Erythroblast (primary cell): ENCODE measurements around the gene LAMB4.

ENCODE experiments used
- GATA1 ChIP-seq: IDR thresholded peaks from 2 replicates; pipeline ENCODE4 v1.6.1; 2011; ENCODE audit warnings: low read depth, mild to moderate bottlenecking, control low read depth, low read length, moderate library complexity
- POLR2A ChIP-seq: IDR thresholded peaks from 2 replicates; pipeline ENCODE4 v1.6.1; 2011; ENCODE audit warnings: mild to moderate bottlenecking, low read length

- TF ChIP-seq POLR2A: no peak
- TF ChIP-seq GATA1: no peak
Observed at GRCh38 chr7:108020585-108020984, 109.6 kb downstream of the LAMB4 start.
